HG03066 (cell line): ENCODE results near the gene DNAAF1.
A peak's percentile ranks its signal among the peaks of the same experiment; 100 is the strongest.

Experiments used
- ATAC-seq: cut with Tn5 transposase; IDR thresholded peaks from one replicate; pipeline ENCODE4 v1.9.1; 2021; ENCODE audit warnings: low read depth; ENCODE audit not compliant: unreplicated experiment

Gene DNAAF1

DNA sequence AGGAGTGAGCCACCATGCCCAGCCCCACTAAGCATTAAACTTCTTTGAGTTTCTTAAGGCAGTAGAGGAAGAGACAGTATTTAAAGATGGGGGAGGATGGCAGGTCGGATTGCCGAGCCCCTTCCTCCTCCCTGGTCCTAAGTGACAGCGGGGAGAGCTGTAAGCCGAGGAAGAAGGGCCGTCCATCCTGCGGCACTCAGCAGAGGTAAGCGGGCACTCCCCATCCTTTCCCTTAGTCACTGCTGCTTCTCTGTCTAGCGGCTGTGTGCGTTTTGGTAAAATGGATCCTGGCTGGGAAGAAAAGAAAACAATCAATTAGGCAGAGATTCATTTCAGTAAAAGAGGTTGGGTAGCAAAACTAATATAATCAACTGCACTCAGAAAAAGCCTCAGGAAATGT lies 13.9 kb downstream of the DNAAF1 start:
- ATAC-seq, result no peak

DNA sequence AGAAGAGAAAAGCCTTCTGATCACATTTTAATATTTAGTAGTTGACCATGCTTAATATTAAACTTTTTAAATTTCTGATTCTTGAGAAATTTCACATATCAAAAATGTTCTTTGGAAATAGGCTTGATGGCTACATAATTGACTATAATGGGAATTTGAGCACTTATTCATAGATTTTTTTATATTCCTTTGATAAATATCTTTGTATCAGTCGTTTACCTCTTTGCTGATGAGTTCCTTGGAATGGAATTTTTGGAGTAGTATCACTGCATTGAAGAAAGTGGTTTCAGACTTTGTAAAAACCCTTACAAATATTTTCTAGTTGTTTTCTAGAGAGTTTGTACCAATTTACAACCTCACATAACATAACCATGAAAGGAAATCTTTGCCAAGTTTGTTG lies 14.7 kb downstream of the DNAAF1 start:
- ATAC-seq, result no peak

DNA sequence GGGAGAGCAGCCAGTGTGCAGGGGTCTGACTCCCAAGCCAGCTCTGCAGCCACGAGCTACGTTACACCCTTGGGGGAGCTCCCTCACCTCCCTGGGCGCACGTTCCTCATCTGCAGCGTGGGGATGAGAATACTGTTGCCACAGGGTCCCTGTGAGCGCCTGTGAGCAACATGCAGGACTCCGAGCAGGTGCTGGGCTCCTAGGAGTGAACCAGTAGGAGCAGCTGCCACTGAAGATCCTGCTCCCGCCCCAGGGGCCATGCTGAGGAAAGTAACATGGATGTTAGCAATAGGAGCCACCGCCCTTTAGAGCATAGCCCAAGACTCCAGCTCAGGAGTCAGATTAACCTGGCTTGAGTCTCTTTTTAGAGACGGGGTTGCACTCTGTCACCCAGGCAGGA lies 15.9 kb downstream of the DNAAF1 start:
- ATAC-seq, result no peak

DNA sequence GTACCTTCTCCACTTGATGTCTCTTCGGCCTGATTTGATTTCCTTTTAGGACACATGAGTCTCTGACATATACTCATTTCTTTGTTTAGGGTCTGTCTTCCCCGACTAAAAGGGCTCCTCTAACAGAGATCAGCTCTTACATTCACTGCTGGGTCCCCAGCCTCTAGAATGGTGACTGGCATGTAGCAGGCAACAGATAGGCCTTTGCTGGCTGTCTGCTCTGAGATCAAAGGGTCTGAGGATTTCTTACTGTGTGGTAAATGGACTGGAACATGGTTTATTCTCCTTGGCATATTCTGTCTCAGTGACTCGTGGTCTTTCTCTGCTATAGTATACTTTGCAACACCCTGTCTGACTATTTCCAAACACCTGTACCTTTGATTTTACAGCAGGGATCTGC lies 16.7 kb downstream of the DNAAF1 start:
- no peak for ATAC-seq

DNA sequence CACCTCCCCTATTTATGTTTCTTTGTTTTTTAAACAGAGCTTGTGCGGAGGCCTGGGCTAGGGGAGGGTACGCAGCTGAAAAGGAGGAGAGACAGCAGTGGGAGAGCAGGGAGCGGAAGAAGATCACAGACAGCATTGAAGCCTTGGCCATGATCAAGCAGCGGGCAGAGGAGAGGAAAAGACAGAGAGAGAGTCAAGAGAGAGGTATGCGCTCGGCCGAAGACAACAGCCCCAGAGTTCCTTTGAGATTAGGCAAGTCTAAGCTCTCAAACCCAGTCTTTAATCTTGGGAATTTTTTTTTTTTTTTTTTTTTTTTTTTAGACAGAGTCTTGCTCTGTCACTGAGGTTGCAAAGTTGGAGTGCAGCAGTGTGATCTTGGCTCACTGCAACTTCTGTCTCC lies 20.6 kb downstream of the DNAAF1 start:
- no peak for ATAC-seq

DNA sequence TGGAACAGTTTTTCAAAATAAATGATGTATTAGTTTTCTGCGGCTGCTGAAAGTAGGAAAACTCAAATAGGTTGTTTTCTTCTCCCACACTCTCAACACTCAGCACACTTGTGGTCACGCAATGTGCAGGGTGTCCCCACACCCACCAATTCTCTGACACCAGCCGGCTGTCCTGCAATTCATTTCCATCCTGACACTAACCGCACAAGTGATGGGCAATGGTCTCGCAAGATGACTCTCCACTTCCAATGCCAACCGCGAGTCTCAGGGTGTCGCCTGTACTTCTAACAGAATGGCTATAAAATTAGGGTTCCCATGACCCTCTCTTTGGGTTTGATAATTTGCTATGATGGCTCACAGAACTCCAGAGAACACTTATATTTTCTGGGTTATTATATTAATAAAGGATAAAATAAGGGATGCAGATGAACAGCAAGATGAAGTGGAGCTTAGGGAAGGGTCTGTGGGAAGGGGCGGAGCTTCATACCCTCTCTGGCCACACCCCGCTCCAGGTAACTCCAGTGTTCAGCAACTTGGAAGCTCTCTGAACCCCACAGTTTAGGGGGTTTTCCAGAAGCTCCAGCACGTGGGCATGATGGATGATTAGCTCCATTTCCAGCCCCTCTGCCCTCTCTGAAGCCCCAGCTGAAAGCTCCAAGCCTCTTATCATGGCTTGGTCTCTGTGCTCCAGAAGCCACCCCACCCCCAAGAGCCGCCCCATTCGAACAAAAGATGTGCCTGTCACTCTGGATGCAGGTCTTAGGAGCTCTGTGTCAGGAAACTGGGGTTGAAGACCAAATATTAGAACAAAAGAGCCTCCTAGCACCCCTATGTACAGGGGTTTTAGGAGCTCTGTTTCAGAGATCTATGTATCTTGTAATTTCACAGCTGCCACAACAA lies 21.9 kb downstream of the DNAAF1 start:
- ATAC-seq, result no peak

DNA sequence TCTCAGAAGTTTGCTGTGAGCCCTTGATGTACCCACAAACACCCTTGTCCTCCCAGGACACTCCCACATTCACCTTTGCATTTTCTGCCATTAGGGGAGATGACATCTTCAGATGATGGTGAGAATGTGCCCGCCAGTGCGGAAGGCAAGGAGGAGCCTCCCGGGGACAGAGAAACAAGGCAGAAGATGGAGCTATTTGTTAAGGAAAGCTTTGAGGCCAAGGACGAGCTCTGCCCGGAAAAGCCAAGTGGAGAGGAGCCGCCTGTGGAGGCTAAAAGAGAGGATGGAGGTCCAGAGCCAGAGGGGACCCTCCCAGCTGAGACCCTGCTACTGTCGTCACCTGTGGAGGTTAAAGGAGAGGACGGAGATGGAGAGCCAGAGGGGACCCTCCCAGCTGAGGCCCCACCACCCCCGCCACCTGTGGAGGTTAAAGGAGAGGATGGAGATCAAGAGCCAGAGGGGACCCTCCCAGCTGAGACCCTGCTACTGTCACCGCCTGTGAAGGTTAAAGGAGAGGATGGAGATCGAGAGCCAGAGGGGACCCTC lies 24.7 kb downstream of the DNAAF1 start:
- no peak for ATAC-seq

DNA sequence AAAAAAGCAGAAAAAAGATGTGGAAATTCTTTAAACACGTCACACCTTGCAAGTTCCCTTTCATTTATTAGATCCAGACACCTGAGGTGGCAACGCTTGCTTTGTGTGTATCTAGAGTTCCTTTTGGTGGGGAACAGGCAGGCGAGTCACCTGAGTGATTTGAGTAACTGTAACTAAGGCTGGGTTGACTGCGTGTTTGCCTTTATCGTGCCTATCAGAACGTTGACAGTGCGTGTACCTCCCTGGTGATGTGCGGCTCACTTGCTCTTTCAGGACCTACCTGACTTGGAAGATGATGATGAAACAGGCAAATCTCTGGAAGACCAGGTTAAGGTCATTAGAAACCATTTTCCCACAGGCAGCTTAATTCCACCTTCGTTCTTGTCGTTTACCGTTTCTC lies 29.3 kb downstream of the DNAAF1 start:
- ATAC-seq, result no peak

DNA sequence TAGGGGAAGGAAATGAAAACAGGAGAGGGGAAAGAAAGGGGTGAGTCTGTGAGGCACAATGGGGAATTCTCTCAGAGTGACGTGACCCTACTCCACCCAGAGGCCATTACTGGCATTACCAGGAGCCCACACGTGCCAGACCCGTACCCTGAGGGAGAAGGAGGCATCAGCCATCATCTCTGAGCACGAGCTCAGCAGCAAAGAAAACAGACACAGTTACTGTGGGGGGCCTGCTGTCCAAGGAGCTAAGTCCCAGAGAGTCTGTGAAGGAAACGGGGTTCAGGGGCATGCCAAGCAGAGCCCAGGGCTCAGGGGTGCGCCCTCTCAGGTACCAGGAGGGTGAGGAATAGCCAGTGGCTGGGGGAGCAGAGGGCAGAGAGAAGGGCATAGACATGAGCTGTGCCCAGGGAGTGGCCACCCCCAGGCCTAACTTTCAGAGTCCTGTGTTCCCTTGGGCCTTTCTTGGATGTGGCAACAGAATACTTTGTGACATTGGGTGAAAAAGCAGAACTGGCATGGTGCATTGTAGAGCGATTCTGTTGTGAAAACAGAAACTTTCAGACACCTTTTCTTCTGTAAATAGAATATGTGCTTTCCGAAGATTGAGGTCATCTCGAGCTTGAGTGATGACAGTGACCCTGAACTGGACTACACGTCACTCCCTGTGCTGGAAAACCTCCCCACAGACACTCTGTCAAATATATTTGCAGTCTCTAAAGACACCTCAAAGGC lies 30.4 kb downstream of the DNAAF1 start:
- peak; percentile 76 for ATAC-seq

DNA sequence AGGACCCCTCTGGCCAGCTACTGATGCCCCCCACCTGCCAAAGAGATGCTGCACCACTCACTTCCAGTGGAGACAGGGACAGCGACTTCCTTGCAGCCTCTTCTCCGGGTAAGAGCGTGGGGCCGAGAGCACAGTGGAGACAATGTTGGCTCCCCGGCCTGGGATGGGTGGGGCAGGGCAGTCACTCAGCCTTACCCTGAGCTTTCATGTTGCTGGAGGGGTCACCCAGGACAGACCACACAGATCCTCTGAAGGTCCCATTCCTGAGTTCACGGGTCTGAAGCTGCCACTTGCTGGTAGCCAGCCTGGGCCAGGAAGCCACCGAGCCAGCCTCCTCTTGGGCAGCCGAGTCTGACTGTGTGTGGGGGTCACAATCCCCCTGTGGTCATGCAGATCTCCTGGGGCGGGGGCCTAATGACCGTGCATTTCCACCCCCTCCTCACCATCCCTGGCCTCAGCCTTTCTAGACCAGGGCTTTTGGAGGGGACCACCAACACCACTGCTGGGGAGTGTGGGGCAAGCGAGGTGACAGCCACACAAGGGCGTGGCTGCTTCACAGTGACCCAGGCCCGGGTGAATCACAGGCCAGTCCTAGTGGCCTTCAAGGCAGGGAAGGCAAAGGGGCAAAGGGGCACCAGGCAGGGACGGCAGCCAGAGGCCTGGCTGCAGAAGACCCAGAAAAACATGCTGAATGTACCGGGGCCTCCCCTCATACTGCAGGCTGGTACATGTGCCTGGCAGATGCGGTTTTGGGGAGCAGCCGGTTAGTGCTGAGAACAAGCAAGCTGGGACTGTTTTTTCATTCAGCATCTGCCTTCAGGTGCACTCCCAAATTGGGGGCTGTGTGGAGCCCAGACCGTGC lies 31.3 kb downstream of the DNAAF1 start:
- no peak for ATAC-seq

DNA sequence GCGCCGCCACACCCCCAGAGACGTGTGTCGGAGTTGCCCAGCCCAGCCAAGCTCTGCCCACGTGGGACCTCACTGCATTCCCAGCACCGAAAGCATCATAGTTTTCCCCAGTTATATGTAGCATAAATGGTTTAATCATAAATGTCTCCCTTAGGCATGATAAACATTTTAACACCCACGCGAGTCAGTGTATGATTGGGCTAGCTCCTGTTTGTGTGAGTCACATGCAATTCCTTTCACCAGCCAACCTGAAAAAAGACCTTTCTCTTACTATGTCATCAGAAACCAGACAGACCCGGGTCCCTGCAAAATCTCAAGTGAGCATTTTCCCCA lies 32.6 kb downstream of the DNAAF1 start:
- no peak for ATAC-seq

DNA sequence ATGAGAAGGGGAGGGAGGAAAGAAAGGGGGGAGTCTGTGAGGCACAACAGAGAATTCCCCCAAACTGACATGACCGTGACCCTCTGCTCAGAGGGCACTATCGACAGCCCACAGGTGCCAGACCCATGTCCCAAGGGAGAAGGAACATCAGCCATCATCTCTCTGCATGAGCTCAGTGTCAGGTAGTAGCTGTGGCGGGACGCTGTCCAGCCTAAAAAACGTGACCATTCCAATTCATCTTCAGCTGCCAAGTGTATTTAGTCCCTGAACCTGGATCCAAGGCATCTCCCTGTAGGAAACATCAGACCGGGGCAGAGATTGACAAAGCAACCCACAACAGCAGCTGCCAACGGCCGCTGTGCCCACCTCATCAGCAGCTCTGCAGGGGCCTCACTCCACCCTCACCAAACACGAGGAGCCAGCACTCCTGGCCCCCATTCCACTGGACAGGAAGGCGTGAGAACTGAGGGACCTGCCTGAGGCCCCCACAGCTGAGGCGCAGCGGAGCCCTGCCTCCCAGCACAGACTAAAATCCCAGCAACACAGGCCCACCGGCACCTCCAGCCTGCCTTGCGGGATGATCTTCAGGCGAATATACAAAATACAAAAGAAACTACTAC lies 33.1 kb downstream of the DNAAF1 start:
- no peak for ATAC-seq

DNA sequence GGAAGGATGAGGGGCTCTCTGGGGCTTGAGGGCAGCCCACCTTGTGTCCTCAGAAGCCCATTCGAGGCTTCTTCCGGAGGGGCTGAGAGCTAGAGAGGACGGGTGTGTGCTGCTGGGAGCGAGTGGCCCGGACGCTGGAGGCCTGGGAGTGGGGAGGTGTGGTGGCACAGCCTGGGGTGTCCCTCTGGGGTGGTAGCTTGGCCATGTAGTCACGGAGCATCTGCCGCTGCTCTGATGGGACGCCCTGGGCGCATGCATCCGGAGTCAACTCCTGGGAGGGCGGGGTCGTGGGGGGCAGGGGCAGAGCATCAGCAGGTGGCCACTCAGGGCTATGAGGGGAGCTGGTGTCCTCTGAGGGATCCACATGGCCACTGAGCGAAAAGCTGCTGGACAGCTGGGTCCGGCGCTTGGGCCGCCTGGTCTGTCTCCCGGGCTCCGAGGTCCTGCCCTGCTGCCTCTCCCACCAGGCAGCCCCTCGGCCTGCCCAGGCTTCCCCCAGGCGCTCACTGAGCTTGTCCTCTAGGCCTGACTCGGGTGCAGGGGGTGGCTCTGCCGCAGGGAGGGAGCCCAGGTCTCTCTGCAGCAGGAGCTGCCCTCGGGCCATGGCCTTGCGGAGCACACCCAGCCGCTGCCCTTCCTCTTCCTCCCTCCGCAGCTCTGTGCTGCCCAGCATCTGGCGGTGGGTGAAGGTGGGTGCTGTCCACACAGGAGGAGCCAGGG lies 33.9 kb downstream of the DNAAF1 start:
- ATAC-seq, result no peak

DNA sequence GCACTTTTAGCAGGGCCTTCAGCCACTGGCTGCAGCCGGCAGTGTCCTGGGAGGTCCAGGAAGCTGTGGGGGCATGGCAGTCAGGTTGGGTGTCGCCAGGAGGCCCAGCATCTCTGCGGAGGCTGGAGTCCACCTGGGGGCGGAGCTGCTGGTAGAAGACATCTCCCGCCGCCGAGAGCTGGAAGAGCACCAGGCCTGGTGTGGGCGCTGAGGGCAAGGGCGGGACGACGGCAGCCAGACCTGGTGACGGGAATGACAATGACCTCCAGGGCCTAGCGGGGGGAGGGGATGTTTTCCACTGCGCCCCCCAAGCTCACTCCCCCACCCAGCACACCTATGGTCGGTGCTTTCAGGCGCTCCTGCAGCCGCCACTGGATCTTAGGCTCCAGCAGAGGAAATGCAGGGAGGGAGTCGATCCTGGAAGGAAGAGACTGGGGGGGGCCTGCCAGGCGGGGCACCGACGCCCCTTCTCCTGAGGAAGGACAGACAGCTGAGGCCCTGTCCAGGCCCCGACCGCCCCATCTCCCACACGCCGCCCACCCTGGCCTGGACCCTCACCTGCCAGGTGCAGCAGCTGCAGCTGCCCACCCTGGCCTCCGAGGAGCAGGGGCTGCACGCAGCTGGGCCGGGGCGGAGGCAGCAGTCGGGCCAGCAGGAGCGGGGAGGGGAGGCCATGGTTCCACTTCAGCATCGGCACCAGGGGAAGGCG lies 34.7 kb downstream of the DNAAF1 start:
- no peak for ATAC-seq

DNA sequence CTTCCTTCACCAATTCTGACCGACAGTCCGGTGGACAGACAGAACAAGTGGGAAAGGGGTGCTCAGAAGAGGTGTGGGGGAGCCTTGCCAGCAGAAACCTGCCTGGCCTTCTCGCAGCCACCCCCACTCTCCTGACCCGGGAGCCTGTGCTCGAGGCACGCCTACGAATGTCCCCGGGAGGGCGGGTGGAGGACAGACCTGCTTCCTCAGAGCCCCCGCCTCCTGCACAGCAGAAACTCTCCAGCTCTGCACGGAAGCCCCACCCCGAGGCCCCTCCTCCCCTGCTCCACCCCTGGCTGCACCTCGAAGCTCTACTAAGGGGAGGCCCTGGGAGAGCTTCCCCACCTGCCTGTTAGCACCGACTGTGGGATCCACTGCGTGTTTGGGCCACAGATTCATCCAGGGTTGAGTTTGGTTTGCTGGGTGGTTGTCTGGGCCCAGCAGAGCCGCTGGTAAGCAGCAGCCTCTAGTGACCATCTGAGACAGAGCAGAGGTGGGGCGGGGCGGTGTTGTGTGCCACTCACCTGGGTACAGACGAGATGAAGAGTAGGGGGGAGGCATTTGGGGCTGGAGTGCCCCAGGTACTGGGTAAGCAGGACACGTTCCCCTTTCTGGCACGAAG lies 35.5 kb downstream of the DNAAF1 start:
- ATAC-seq, result no peak

DNA sequence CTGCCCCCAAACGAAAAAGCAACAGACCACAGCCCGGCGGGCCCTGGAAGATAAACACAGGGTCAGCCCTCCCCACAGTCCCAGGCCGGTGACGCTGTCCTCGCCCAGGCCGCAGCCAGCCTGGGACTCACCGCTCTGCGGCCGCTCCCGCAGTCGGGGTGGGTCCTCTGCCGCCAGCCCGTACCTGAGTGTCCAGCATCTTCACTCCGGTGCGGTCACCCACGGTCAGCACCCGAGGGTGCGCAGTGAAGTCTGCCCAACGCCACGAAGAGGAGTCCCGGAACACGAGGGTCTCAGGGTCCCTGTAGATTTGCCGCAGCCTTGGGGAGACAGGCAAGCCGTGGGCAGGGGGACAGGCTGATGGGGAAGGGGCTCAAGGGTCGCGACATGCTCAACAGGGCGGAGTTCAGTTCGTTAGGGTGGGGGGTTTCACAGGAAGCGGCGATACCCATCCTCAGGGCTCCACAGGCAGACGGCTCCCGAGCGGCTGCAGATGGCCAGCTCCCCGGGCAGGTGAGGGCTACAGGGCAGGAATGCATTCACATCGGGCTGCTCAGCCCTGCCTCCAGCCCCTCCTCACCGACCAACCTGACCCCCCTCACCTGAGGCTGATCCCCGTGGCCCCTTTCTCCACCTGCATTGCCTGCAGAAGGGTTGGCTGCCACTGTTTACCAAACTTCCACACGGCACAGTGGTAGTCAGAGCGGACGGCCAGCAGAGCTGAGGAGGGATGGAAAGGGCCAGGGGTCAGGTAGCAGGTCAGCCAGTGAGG lies 36.2 kb downstream of the DNAAF1 start:
- no peak for ATAC-seq

DNA sequence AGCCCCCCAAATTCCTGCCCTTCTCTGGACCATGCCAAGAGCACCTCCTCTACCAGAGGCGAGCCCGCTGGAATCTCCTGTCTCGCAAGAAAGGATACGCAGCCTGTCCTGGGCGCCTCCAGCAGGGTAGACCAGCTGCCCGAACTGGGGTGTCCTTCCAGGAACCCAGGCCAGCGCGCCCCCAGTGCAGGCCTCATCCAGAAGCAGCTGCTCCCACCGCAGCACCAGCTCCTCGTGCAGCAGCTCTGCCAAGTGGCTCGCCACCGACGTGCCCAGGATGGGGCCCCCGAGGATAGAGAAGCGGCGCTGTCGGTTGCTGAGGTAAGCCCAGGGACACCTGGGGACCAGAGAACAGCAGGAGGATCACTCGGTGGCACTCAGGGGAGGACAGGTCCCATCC lies 37.0 kb downstream of the DNAAF1 start:
- no peak for ATAC-seq
